Stomach (tissue), 4 donors: ENCODE results near the gene SCMH1.

Experiments
- EP300 ChIP-seq: sonication (generic); formaldehyde crosslinking; IDR thresholded peaks from one replicate; pipeline ENCODE4 v1.6.1; 2017; ENCODE audit warnings: antibody characterized with exemption
- POLR2A ChIP-seq, 4 donors: fragments of 450-650 bp; IDR thresholded peaks; one replicate each; pipeline ENCODE4 v1.6.1; 2016; ENCODE audit warnings: antibody characterized with exemption in 4 of 4, control low read depth in 2 of 4, mild to moderate bottlenecking in 1 of 4, moderate library complexity in 1 of 4
- TF ChIP-seq, protein P1 (sequence below), 7 experiments: fragments of 450-650 bp in 4 of 7; fragments of 200-600 bp in 3 of 7; sonication (generic) in 3 of 7; IDR thresholded peaks; one replicate each; pipeline ENCODE4 v1.5.1; 2016 to 2019; ENCODE audit warnings: antibody characterized with exemption in 7 of 7, control low read depth in 2 of 7, mild to moderate bottlenecking in 1 of 7

- TF ChIP-seq, protein P1, sequence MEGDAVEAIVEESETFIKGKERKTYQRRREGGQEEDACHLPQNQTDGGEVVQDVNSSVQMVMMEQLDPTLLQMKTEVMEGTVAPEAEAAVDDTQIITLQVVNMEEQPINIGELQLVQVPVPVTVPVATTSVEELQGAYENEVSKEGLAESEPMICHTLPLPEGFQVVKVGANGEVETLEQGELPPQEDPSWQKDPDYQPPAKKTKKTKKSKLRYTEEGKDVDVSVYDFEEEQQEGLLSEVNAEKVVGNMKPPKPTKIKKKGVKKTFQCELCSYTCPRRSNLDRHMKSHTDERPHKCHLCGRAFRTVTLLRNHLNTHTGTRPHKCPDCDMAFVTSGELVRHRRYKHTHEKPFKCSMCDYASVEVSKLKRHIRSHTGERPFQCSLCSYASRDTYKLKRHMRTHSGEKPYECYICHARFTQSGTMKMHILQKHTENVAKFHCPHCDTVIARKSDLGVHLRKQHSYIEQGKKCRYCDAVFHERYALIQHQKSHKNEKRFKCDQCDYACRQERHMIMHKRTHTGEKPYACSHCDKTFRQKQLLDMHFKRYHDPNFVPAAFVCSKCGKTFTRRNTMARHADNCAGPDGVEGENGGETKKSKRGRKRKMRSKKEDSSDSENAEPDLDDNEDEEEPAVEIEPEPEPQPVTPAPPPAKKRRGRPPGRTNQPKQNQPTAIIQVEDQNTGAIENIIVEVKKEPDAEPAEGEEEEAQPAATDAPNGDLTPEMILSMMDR (IDR thresholded peaks at IDR 0.05), result no peak
- TF ChIP-seq POLR2A (IDR thresholded peaks at IDR 0.05) (no peak), EP300 (no peak)
Observed at GRCh38 chr1:41274752-41275545, 32.8 kb upstream of the SCMH1 start.
